Testis (tissue), 3 donors: Measurements from ENCODE around the gene GPC1. TPM values are rescaled to one million over a fixed set of nuclear protein-coding genes. Genes with fewer than 3 reads are reported as not detected.

Experiments
- DNase-seq: peaks from one replicate; pipeline ENCODE4 v3.0.0-alpha.2; 2019
- H3K27ac ChIP-seq, 2 donors: fragments of 200-600 bp; sonication (generic); one replicate each; pipeline ENCODE4 v1.5.1; 2019
- H3K27me3 ChIP-seq: fragments of 200-600 bp; sonication (generic); one replicate; pipeline ENCODE4 v1.5.1; 2019
- H3K36me3 ChIP-seq: fragments of 200-600 bp; sonication (generic); one replicate; pipeline ENCODE4 v1.5.1; 2017; ENCODE audit warnings: low read depth; ENCODE audit errors: missing control alignments
- H3K4me1 ChIP-seq: fragments of 200-600 bp; sonication (generic); one replicate; pipeline ENCODE4 v1.5.1; 2019
- H3K4me3 ChIP-seq, 2 donors: fragments of 200-600 bp; sonication (generic); one replicate each; pipeline ENCODE4 v1.5.1; 2017 to 2019
- H3K9me3 ChIP-seq: fragments of 200-600 bp; sonication (generic); one replicate; pipeline ENCODE4 v1.5.1; 2017
- CTCF ChIP-seq, 3 experiments: fragments of 450-650 bp in 2 of 3; fragments of 200-600 bp in 1 of 3; sonication (generic) in 1 of 3; IDR thresholded peaks; one replicate each; pipeline ENCODE4 v1.5.1; 2016 to 2019; ENCODE audit warnings: antibody characterized with exemption in 3 of 3, mild to moderate bottlenecking in 2 of 3, moderate library complexity in 1 of 3
- POLR2A ChIP-seq: fragments of 450-650 bp; IDR thresholded peaks from one replicate; pipeline ENCODE4 v1.6.1; 2017; ENCODE audit warnings: antibody characterized with exemption, mild to moderate bottlenecking, moderate library complexity
- WGBS, 2 donors: methylation state at CpG; one replicate each; pipeline ENCODE4 v1.1.5; 2018; 5-methylcytosine and 5-hydroxymethylcytosine counted together
- intact Hi-C: fragments of 100-400 bp; cut with DNase I; formaldehyde crosslinking; loops from one replicate; pipeline ENCODE4 v1.15.1; 2023; ENCODE audit warnings: low total_unique reads
- polyA plus RNA-seq: library from polyadenylated mRNA; stranded (reverse); fragments of 350-450 nt; fragmentation: Illumina TruSeq; extraction: RNeasy Lipid Tissue Mini Kit (QIAGEN cat#74804); gene quantifications from one replicate; pipeline ENCODE4 v1.2.3, GENCODE V29; 2014; ENCODE audit warnings: low read depth, low replicate concordance; ENCODE audit not compliant: insufficient read depth
- total RNA-seq, 2 donors: library from RNA; depleted of rRNA; stranded (reverse); fragments of >200 nt; gene quantifications; one replicate each; pipeline ENCODE4 v1.2.3, GENCODE V29; 2016

GPC1 gene
- total and polyA plus RNA-seq, 3 donors from 2014 or later, result 74.2 to 479 (median 244) TPM

- no peaks in the 10 kb centered on the region for H3K27me3 ChIP-seq
- no peak for DNase-seq
- WGBS, 2 donors, result 91 to 94% methylated on average over 4 of the region's 4 CpGs
Observed at GRCh38 chr2:240473211-240473610, 37.7 kb downstream of the GPC1 start.

GRCh38 chr2:240477916-240478315, 42.5 kb downstream of the GPC1 start:
- H3K36me3 ChIP-seq, result no peaks in the 10 kb centered on the region
- TF ChIP-seq POLR2A, result no peak
- H3K4me3 ChIP-seq, result peak overlapping the region in 1 of 2 donors; percentile 44
- H3K27ac ChIP-seq, result no peak overlapping the region
- H3K27me3 ChIP-seq, result no peaks in the 10 kb centered on the region
- no peaks in the 10 kb centered on the region for H3K9me3 ChIP-seq
- no peaks in the 10 kb centered on the region for H3K4me1 ChIP-seq
- peak; percentile 81 for DNase-seq
- WGBS, 2 donors, result 69 to 78% methylated on average over 13 of the region's 13 CpGs
- intact Hi-C loops, result no loop called here

More at GRCh38 chr2:240473211-240473610, 37.7 kb downstream of the GPC1 start:
- Histone ChIP-seq H3K4me1 (no peaks in the 10 kb centered on the region), H3K4me3 (no peak overlapping the region), H3K9me3 (no peaks in the 10 kb centered on the region), H3K27ac (no peak overlapping the region), H3K36me3 (no peaks in the 10 kb centered on the region)
- intact Hi-C loops, result no loop called here
- no peak for TF ChIP-seq CTCF (IDR thresholded peaks at IDR 0.05)
- TF ChIP-seq POLR2A, result no peak

- no peak overlapping the region for H3K27ac ChIP-seq
- intact Hi-C loops, result no loop called here
- H3K27me3 ChIP-seq, result no peaks in the 10 kb centered on the region
- no peaks in the 10 kb centered on the region for H3K4me1 ChIP-seq
- peak overlapping the region in 1 of 2 donors; percentile 44 for H3K4me3 ChIP-seq
- no peak for DNase-seq
- no peaks in the 10 kb centered on the region for H3K9me3 ChIP-seq
- no peak for TF ChIP-seq CTCF (IDR thresholded peaks at IDR 0.05)
- no peak for TF ChIP-seq POLR2A
- 69 to 74% methylated on average over 14 to 21 of the region's 21 CpGs for WGBS, 2 donors
- H3K36me3 ChIP-seq, result no peaks in the 10 kb centered on the region
Observed at GRCh38 chr2:240478346-240479110, 43.1 kb downstream of the GPC1 start.

GRCh38 chr2:240479111-240479501, 43.6 kb downstream of the GPC1 start:
- Histone ChIP-seq H3K27me3 (no peaks in the 10 kb centered on the region), H3K4me1 (no peaks in the 10 kb centered on the region), H3K27ac (no peak overlapping the region), H3K9me3 (no peaks in the 10 kb centered on the region), H3K4me3 (no peak overlapping the region), H3K36me3 (no peaks in the 10 kb centered on the region)
- intact Hi-C loops, result no loop called here
- 58 to 60% methylated on average over 4 to 12 of the region's 12 CpGs for WGBS, 2 donors
- TF ChIP-seq POLR2A, result no peak
- no peak for TF ChIP-seq CTCF (IDR thresholded peaks at IDR 0.05)
- no peak for DNase-seq

- intact Hi-C loops, result no loop called here
- TF ChIP-seq POLR2A (no peak), CTCF (IDR thresholded peaks at IDR 0.05) (no peak)
- H3K9me3 ChIP-seq, result no peaks in the 10 kb centered on the region
- WGBS, 2 donors, result 90 to 96% methylated on average over 15 to 25 of the region's 25 CpGs
- no peak for DNase-seq
- no peaks in the 10 kb centered on the region for H3K27me3 ChIP-seq
- no peaks in the 10 kb centered on the region for H3K4me1 ChIP-seq
- no peak overlapping the region for H3K27ac ChIP-seq
- H3K4me3 ChIP-seq, result no peak overlapping the region
- no peaks in the 10 kb centered on the region for H3K36me3 ChIP-seq
Observed at GRCh38 chr2:240480834-240481623, 45.6 kb downstream of the GPC1 start.
